ENCODE data around the gene SDK1. TPM values are rescaled to one million over a fixed set of nuclear protein-coding genes. Genes with fewer than 3 reads are reported as not detected.

SDK1 gene
- total RNA-seq, 1 donor = 0.43 TPM

GRCh38 chr7:3673524-3673923, 372.5 kb downstream of the SDK1 start:
- peak; percentile 34 for TF ChIP-seq CTCF (IDR thresholded peaks at IDR 0.05; ENCODE audit: insufficient read depth, low read depth, low read length)
- H3K4me3 ChIP-seq (ENCODE audit: low read depth, low read length) = no peak overlapping the region
- DNase-seq (ENCODE audit: low read depth) = peak; percentile 7

- no peak overlapping the region for H3K4me3 ChIP-seq (ENCODE audit: low read depth, low read length)
- no peak for DNase-seq (ENCODE audit: low read depth)
- TF ChIP-seq CTCF (IDR thresholded peaks at IDR 0.05; ENCODE audit: insufficient read depth, low read depth, low read length) = no peak
Measured at GRCh38 chr7:3678314-3678810, 377.3 kb downstream of the SDK1 start.

GRCh38 chr7:3682028-3682710, 381.1 kb downstream of the SDK1 start:
- no peak overlapping the region for H3K4me3 ChIP-seq (ENCODE audit: low read depth, low read length)
- peak; percentile 28 for DNase-seq (ENCODE audit: low read depth)
- TF ChIP-seq CTCF (IDR thresholded peaks at IDR 0.05; ENCODE audit: insufficient read depth, low read depth, low read length) = no peak

- no peak overlapping the region for H3K4me3 ChIP-seq (ENCODE audit: low read depth, low read length)
- TF ChIP-seq CTCF (IDR thresholded peaks at IDR 0.05; ENCODE audit: insufficient read depth, low read depth, low read length) = no peak
- no peak for DNase-seq (ENCODE audit: low read depth)
Measured at GRCh38 chr7:3683546-3684539, 382.8 kb downstream of the SDK1 start.

GRCh38 chr7:3688071-3688470, 387.0 kb downstream of the SDK1 start:
- no peak for TF ChIP-seq CTCF (IDR thresholded peaks at IDR 0.05; ENCODE audit: insufficient read depth, low read depth, low read length)

GRCh38 chr7:3688842-3689241, 387.8 kb downstream of the SDK1 start:
- TF ChIP-seq CTCF (IDR thresholded peaks at IDR 0.05; ENCODE audit: insufficient read depth, low read depth, low read length) = no peak
- no peak overlapping the region for H3K4me3 ChIP-seq (ENCODE audit: low read depth, low read length)
- DNase-seq (ENCODE audit: low read depth) = no peak

More at GRCh38 chr7:3688071-3688470, 387.0 kb downstream of the SDK1 start:
- H3K4me3 ChIP-seq (ENCODE audit: low read depth, low read length) = no peak overlapping the region
- no peak for DNase-seq (ENCODE audit: low read depth)
